H1 (cell line): Measurements from ENCODE around the gene EME2. TPM values are rescaled to one million over a fixed set of nuclear protein-coding genes. Genes with fewer than 3 reads are reported as not detected.

Experiments
- FOSL1 ChIP-seq: IDR thresholded peaks from 2 replicates; pipeline ENCODE4 v1.6.1; 2011; ENCODE audit warnings: mild to moderate bottlenecking, low read depth, low read length, moderate library complexity; ENCODE audit not compliant: insufficient read depth
- KDM4A ChIP-seq: IDR thresholded peaks from one replicate; pipeline ENCODE4 v1.7.1; 2012; ENCODE audit warnings: low read depth, mild to moderate bottlenecking, moderate library complexity, low read length, inconsistent platforms; ENCODE audit not compliant: severe bottlenecking
- TBP ChIP-seq: IDR thresholded peaks from 2 replicates; pipeline ENCODE4 v1.6.1; 2011; ENCODE audit warnings: low read depth, low read length, improper control_type of control experiment
- polyA plus RNA-seq, 7 experiments: library from polyadenylated mRNA; depleted of rRNA in 3 of 7; stranded (reverse) in 5 of 7; unstranded in 2 of 7; fragments of >200 nt in 5 of 7; fragments of 200-250 nt in 2 of 7; gene quantifications; 1 replicate in 5 of 7; 2 replicates in 1 of 7; 4 replicates in 1 of 7; pipeline versions ENCODE4 v1.2.1 to v1.2.3, GENCODE V29; 2011 to 2013; ENCODE audit warnings: missing spikeins in 2 of 7, mixed read lengths in 2 of 7
- total RNA-seq: library from RNA; stranded (reverse); fragmentation: NEBNext Ultra II Directional; extraction: Animal tissue kit (Norgen Biotek cat#: 25700); gene quantifications from 2 replicates; pipeline ENCODE4 v1.2.1, GENCODE V29; 2021
- TF ChIP-seq, protein P1 (sequence below): fragments of 300-600 bp; sonication (generic); IDR thresholded peaks from 2 replicates; pipeline ENCODE4 v1.7.1; 2012; ENCODE audit warnings: low read length, moderate library complexity, mild to moderate bottlenecking, inconsistent platforms; ENCODE audit not compliant: insufficient replicate concordance

The EME2 gene
- total and polyA plus RNA-seq, 2 of the 8 experiments (the other 6 are each of a cell fraction or from before 2014, with no cell fraction given): 13.1 to 19.7 TPM

DNA sequence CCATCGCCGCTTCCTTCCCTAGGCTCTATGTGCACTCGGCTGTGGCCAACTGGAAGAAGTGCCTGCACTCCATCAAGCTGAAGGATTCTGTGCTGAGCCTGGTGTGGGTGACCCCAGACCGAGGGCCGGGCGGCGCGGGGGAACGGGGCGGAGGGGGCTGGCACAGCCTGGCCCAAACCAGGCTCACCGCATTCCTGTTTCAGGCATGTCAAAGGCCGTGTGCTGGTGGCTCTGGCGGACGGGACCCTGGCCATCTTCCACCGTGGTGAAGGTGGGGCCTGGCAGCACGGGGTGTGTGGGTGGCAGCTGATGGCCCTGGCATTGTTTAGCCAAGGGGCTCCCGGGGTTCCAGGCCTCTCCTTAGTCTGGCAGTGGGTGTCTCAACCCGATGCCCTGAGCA is 5.9 kb upstream of the EME2 start (continued):
- TF ChIP-seq, protein P1, sequence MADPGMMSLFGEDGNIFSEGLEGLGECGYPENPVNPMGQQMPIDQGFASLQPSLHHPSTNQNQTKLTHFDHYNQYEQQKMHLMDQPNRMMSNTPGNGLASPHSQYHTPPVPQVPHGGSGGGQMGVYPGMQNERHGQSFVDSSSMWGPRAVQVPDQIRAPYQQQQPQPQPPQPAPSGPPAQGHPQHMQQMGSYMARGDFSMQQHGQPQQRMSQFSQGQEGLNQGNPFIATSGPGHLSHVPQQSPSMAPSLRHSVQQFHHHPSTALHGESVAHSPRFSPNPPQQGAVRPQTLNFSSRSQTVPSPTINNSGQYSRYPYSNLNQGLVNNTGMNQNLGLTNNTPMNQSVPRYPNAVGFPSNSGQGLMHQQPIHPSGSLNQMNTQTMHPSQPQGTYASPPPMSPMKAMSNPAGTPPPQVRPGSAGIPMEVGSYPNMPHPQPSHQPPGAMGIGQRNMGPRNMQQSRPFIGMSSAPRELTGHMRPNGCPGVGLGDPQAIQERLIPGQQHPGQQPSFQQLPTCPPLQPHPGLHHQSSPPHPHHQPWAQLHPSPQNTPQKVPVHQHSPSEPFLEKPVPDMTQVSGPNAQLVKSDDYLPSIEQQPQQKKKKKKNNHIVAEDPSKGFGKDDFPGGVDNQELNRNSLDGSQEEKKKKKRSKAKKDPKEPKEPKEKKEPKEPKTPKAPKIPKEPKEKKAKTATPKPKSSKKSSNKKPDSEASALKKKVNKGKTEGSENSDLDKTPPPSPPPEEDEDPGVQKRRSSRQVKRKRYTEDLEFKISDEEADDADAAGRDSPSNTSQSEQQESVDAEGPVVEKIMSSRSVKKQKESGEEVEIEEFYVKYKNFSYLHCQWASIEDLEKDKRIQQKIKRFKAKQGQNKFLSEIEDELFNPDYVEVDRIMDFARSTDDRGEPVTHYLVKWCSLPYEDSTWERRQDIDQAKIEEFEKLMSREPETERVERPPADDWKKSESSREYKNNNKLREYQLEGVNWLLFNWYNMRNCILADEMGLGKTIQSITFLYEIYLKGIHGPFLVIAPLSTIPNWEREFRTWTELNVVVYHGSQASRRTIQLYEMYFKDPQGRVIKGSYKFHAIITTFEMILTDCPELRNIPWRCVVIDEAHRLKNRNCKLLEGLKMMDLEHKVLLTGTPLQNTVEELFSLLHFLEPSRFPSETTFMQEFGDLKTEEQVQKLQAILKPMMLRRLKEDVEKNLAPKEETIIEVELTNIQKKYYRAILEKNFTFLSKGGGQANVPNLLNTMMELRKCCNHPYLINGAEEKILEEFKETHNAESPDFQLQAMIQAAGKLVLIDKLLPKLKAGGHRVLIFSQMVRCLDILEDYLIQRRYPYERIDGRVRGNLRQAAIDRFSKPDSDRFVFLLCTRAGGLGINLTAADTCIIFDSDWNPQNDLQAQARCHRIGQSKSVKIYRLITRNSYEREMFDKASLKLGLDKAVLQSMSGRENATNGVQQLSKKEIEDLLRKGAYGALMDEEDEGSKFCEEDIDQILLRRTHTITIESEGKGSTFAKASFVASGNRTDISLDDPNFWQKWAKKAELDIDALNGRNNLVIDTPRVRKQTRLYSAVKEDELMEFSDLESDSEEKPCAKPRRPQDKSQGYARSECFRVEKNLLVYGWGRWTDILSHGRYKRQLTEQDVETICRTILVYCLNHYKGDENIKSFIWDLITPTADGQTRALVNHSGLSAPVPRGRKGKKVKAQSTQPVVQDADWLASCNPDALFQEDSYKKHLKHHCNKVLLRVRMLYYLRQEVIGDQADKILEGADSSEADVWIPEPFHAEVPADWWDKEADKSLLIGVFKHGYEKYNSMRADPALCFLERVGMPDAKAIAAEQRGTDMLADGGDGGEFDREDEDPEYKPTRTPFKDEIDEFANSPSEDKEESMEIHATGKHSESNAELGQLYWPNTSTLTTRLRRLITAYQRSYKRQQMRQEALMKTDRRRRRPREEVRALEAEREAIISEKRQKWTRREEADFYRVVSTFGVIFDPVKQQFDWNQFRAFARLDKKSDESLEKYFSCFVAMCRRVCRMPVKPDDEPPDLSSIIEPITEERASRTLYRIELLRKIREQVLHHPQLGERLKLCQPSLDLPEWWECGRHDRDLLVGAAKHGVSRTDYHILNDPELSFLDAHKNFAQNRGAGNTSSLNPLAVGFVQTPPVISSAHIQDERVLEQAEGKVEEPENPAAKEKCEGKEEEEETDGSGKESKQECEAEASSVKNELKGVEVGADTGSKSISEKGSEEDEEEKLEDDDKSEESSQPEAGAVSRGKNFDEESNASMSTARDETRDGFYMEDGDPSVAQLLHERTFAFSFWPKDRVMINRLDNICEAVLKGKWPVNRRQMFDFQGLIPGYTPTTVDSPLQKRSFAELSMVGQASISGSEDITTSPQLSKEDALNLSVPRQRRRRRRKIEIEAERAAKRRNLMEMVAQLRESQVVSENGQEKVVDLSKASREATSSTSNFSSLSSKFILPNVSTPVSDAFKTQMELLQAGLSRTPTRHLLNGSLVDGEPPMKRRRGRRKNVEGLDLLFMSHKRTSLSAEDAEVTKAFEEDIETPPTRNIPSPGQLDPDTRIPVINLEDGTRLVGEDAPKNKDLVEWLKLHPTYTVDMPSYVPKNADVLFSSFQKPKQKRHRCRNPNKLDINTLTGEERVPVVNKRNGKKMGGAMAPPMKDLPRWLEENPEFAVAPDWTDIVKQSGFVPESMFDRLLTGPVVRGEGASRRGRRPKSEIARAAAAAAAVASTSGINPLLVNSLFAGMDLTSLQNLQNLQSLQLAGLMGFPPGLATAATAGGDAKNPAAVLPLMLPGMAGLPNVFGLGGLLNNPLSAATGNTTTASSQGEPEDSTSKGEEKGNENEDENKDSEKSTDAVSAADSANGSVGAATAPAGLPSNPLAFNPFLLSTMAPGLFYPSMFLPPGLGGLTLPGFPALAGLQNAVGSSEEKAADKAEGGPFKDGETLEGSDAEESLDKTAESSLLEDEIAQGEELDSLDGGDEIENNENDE: no peak
- TF ChIP-seq KDM4A: no peak
- TF ChIP-seq FOSL1: no peak
- no peak for TF ChIP-seq TBP
